OCI-LY3 (cell line): Measurements from ENCODE around the gene PDE10A.

ENCODE experiments used
- H2AFZ ChIP-seq: fragments of 200-600, 300-600 bp; shearing (Covaris generic); 2 replicates; pipeline ENCODE4 v1.6.0; 2014; ENCODE audit warnings: antibody characterized with exemption, low read depth, low read length
- H3K27ac ChIP-seq: fragments of 200-600, 300-600 bp; sonication (generic); 2 replicates; pipeline ENCODE4 v1.5.1; 2014; ENCODE audit warnings: mild to moderate bottlenecking, low read length, moderate library complexity, mixed read lengths
- H3K27me3 ChIP-seq: fragments of 200-600, 300-600 bp; sonication (generic); 2 replicates; pipeline ENCODE4 v1.6.1; 2014; ENCODE audit warnings: low read depth, low read length, mixed read lengths
- H3K36me3 ChIP-seq: fragments of 200-600, 300-600 bp; sonication (generic); replicated peaks from 2 replicates; pipeline ENCODE3; 2014; ENCODE audit warnings: low read depth, low read length, mixed read lengths
- H3K4me1 ChIP-seq: fragments of 300-600, 200-600 bp; sonication (generic); 2 replicates; pipeline ENCODE4 v1.6.1; 2014; ENCODE audit warnings: low read length, mixed read lengths
- H3K4me2 ChIP-seq: fragments of 200-600, 300-600 bp; sonication (generic); 2 replicates; pipeline ENCODE4 v1.6.1; 2014; ENCODE audit warnings: low read length, mixed read lengths
- H3K4me3 ChIP-seq: fragments of 300-600, 200-600 bp; sonication (generic); 2 replicates; pipeline ENCODE4 v1.5.1; 2014; ENCODE audit warnings: antibody characterized with exemption, mild to moderate bottlenecking, low read length, moderate library complexity
- H3K79me2 ChIP-seq: fragments of 300-600, 200-600 bp; shearing (Covaris generic); 2 replicates; pipeline ENCODE4 v1.6.1; 2014; ENCODE audit warnings: mild to moderate bottlenecking, low read length, mixed read lengths
- H3K9ac ChIP-seq: fragments of 300-600, 200-600 bp; shearing (Covaris generic); 2 replicates; pipeline ENCODE4 v1.6.0; 2014; ENCODE audit warnings: mild to moderate bottlenecking, low read length, moderate library complexity
- H3K9me3 ChIP-seq: fragments of 200-600, 300-600 bp; shearing (Covaris generic); 2 replicates; pipeline ENCODE4 v1.6.1; 2014; ENCODE audit warnings: low read length, mixed read lengths; ENCODE audit not compliant: insufficient read depth
- H4K20me1 ChIP-seq: fragments of 200-600, 300-600 bp; sonication (generic); 2 replicates; pipeline ENCODE4 v1.6.1; 2016; ENCODE audit warnings: low read length, mixed read lengths; ENCODE audit not compliant: insufficient read depth
- EZH2phosphoT487 ChIP-seq: fragments of 200-600 bp; shearing (Covaris generic); IDR thresholded peaks from 2 replicates; pipeline ENCODE4 v1.6.1; 2018; ENCODE audit warnings: antibody characterized with exemption, mixed run types, low read depth
- TF ChIP-seq, protein P1 (sequence below): fragments of 200-600, 300-600 bp; sonication (generic); IDR thresholded peaks from 2 replicates; pipeline ENCODE4 v1.5.1; 2014; ENCODE audit warnings: antibody characterized with exemption, low read length, low read depth

The PDE10A gene

DNA sequence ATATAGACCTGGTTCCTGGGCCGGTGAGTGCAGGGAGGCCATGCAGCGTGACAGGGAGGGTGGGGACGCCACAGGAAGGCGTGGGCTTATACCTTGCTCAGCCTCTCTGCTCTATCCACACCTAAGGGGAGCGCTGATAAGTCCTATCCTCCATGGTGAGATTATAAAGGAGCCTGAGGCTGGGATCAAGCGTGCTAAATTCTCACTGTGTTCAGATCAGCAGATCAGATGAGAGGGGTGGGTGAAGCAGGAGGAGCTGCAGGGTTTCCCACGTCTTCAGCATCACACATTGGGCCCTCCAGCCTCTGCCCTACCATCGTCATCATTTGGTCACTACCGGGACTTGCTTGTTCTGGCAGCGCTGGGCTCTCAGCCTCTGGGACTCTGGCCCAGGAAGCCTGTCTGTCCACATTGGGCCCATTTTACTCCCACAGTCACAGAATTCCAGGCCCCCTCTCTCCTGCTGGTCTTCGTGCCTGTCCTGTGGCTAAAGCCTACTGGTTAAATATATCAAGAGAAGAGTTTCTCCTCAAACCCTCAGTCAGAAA, 29.1 kb upstream of the PDE10A start:
- no peak overlapping the region for H2AFZ ChIP-seq

DNA sequence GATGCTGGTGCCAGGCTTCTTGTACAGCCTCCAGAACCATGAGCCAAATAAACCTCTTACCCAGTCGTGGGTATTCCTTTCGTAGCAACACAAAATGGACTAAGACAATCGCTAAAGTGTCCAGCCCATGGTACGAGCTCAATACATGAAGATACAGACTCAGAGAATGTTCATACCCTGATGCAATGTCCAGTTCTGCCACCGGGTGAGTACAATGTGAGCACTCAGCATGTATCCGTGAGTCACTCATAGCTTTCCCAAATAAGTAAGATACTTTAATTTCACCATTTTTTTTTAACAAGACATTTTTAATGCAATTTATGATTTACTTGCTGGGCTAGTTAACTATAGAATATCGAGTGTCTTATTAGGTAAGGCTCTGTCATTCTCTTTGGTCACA, 26.7 kb upstream of the PDE10A start:
- Histone ChIP-seq H3K36me3 (no peaks in the 10 kb centered on the region), H3K9me3 (no peaks in the 10 kb centered on the region), H4K20me1 (no peaks in the 10 kb centered on the region), H3K4me3 (no peak overlapping the region), H3K4me2 (no peak overlapping the region), H3K79me2 (no peaks in the 10 kb centered on the region), H2AFZ (no peak overlapping the region), H3K27me3 (no peaks in the 10 kb centered on the region), H3K27ac (no peak overlapping the region), H3K9ac (no peak overlapping the region), H3K4me1 (no peaks in the 10 kb centered on the region)
- TF ChIP-seq, protein P1, sequence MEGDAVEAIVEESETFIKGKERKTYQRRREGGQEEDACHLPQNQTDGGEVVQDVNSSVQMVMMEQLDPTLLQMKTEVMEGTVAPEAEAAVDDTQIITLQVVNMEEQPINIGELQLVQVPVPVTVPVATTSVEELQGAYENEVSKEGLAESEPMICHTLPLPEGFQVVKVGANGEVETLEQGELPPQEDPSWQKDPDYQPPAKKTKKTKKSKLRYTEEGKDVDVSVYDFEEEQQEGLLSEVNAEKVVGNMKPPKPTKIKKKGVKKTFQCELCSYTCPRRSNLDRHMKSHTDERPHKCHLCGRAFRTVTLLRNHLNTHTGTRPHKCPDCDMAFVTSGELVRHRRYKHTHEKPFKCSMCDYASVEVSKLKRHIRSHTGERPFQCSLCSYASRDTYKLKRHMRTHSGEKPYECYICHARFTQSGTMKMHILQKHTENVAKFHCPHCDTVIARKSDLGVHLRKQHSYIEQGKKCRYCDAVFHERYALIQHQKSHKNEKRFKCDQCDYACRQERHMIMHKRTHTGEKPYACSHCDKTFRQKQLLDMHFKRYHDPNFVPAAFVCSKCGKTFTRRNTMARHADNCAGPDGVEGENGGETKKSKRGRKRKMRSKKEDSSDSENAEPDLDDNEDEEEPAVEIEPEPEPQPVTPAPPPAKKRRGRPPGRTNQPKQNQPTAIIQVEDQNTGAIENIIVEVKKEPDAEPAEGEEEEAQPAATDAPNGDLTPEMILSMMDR = no peak
- TF ChIP-seq EZH2phosphoT487 = no peak

More for the DNA sequence above, 29.1 kb upstream of the PDE10A start:
- H3K4me2 ChIP-seq = no peak overlapping the region
- no peak overlapping the region for H3K27ac ChIP-seq
- H3K4me1 ChIP-seq = no peaks in the 10 kb centered on the region
- H3K79me2 ChIP-seq = no peaks in the 10 kb centered on the region
- H3K36me3 ChIP-seq = no peaks in the 10 kb centered on the region
- no peak overlapping the region for H3K9ac ChIP-seq
- no peaks in the 10 kb centered on the region for H4K20me1 ChIP-seq
- H3K27me3 ChIP-seq = no peaks in the 10 kb centered on the region
- H3K9me3 ChIP-seq = no peaks in the 10 kb centered on the region
- no peak for TF ChIP-seq EZH2phosphoT487
- TF ChIP-seq, protein P1 = no peak
- no peak overlapping the region for H3K4me3 ChIP-seq

DNA sequence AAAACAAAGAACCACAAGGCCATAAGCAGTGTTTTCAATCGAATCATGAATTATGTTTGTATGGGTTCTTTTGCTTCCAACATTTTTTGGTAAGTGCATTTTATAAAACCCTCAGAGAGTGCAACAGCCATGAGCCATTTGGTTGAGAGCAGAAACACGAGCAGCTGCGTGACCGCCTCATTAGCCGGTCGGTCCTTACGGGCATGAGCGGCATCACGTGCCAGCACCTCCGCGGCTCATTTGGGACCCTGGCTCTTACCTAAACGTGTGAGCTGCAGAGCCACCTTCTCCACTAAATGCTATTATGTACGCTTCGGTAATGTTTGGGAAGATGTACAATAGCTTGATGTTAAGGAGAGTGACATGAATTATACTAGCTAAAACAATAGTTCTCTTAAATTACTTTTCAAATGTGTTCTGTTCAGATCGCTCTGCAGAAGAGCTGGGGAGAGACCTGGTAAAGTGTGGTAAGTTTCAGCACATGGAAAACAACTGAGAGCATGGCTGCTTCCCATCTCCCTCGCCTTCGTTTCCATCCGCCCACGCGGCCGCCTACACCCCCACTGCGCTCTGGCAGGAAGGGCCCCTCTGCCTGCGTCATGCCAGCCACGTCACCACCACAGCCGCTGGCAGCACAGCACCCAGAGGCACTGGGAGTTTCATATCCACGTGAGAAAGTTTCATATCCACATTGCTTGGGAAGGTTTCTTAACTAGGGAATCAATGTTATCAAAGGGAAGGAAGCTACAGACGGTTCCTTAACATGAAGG, 23.7 kb upstream of the PDE10A start:
- H3K4me1 ChIP-seq = no peaks in the 10 kb centered on the region
- no peak overlapping the region for H3K27ac ChIP-seq
- H3K79me2 ChIP-seq = no peaks in the 10 kb centered on the region
- H2AFZ ChIP-seq = no peak overlapping the region
- no peaks in the 10 kb centered on the region for H3K9me3 ChIP-seq
- no peak overlapping the region for H3K9ac ChIP-seq
- H4K20me1 ChIP-seq = no peaks in the 10 kb centered on the region
- H3K4me3 ChIP-seq = no peak overlapping the region
- TF ChIP-seq, protein P1 = no peak
- TF ChIP-seq EZH2phosphoT487 = no peak
- H3K27me3 ChIP-seq = no peaks in the 10 kb centered on the region
- H3K4me2 ChIP-seq = no peak overlapping the region
- H3K36me3 ChIP-seq = no peaks in the 10 kb centered on the region

DNA sequence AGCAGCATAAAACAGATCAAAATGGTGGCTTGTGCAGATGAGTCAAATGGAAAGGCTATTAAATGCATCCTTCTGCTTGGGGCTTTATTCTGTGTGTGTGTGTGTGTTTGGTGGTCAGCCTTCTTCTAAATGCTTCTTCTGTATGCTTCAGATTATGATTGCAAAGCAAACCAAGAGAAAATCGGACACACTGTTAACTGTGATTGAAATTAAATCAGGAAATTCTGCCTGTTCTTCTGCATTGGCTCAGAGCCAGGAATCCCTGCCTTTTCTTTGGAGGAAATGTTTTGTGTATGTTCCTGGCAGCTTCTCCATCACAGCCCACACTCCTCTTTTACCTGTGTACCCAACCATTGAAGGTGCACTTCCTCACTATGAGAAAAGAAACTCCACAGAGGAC, 22.3 kb upstream of the PDE10A start:
- Histone ChIP-seq H3K27ac (no peak overlapping the region), H3K79me2 (no peaks in the 10 kb centered on the region), H2AFZ (no peak overlapping the region), H3K4me2 (no peak overlapping the region), H3K9me3 (no peaks in the 10 kb centered on the region), H3K27me3 (no peaks in the 10 kb centered on the region), H3K9ac (no peak overlapping the region), H4K20me1 (no peaks in the 10 kb centered on the region), H3K4me1 (no peaks in the 10 kb centered on the region), H3K4me3 (no peak overlapping the region), H3K36me3 (no peaks in the 10 kb centered on the region)
- TF ChIP-seq EZH2phosphoT487 = no peak
- TF ChIP-seq, protein P1 = no peak
